Neural cell (in vitro differentiated cells): ENCODE data around the gene TMPRSS6. TPM values are rescaled to one million over a fixed set of nuclear protein-coding genes. Genes with fewer than 3 reads are reported as not detected.

Source experiments
- H2AFZ ChIP-seq: fragments of 200-600, 300-800 bp; sonication (generic), shearing (Covaris generic); 2 replicates; pipeline ENCODE4 v1.6.0; 2014; ENCODE audit warnings: low read depth, mild to moderate bottlenecking, antibody characterized with exemption, low read length, moderate library complexity
- H3F3A ChIP-seq: fragments of 200-600 bp; shearing (Covaris generic); 2 replicates; pipeline ENCODE4 v1.6.1; 2016; ENCODE audit warnings: mild to moderate bottlenecking, moderate library complexity, mixed read lengths, antibody characterized with exemption, low read length; ENCODE audit not compliant: insufficient read depth, poor library complexity, severe bottlenecking
- H3K27ac ChIP-seq: fragments of 200-600, 300-800 bp; sonication (generic), shearing (Covaris generic); 2 replicates; pipeline ENCODE4 v1.5.1; 2014; ENCODE audit warnings: mild to moderate bottlenecking, low read length, moderate library complexity
- H3K27me3 ChIP-seq: fragments of 300-800, 200-600 bp; sonication (generic), shearing (Covaris generic); 2 replicates; pipeline ENCODE4 v1.6.0; 2014; ENCODE audit warnings: mild to moderate bottlenecking, low read depth, low read length, moderate library complexity; ENCODE audit not compliant: insufficient read depth
- H3K36me3 ChIP-seq: fragments of 300-800, 200-600 bp; sonication (generic), shearing (Covaris generic); 2 replicates; pipeline ENCODE4 v1.5.1; 2014; ENCODE audit warnings: mild to moderate bottlenecking, antibody characterized with exemption, low read length, moderate library complexity; ENCODE audit not compliant: insufficient read depth
- H3K4me2 ChIP-seq: fragments of 300-800, 200-600 bp; sonication (generic), shearing (Covaris generic); 2 replicates; pipeline ENCODE4 v1.6.0; 2014; ENCODE audit warnings: mild to moderate bottlenecking, low read length
- H3K4me3 ChIP-seq: fragments of 300-800, 200-600 bp; sonication (generic), shearing (Covaris generic); 2 replicates; pipeline ENCODE4 v1.5.1; 2014; ENCODE audit warnings: mild to moderate bottlenecking, low read length, moderate library complexity
- H3K79me2 ChIP-seq: fragments of 200-600 bp; shearing (Covaris generic); replicated peaks from 2 replicates; pipeline ENCODE4 v1.6.0; 2014; ENCODE audit warnings: mild to moderate bottlenecking, low read length, moderate library complexity; ENCODE audit not compliant: insufficient read depth
- H3K9ac ChIP-seq: fragments of 300-800, 200-600 bp; sonication (generic), shearing (Covaris generic); 2 replicates; pipeline ENCODE4 v1.6.1; 2016; ENCODE audit warnings: mild to moderate bottlenecking, low read length, mixed read lengths
- H3K9me2 ChIP-seq: fragments of 200-600 bp; shearing (Covaris generic); 2 replicates; pipeline ENCODE4 v1.6.1; 2016; ENCODE audit warnings: mild to moderate bottlenecking, low read length, mixed read lengths; ENCODE audit not compliant: insufficient read depth
- H3K9me3 ChIP-seq: fragments of 200-600, 300-800 bp; sonication (generic), shearing (Covaris generic); 2 replicates; pipeline ENCODE4 v1.6.1; 2016; ENCODE audit warnings: mild to moderate bottlenecking, mixed run types, low read length, moderate library complexity, mixed read lengths
- H4K20me1 ChIP-seq: fragments of 200-600 bp; shearing (Covaris generic); 2 replicates; pipeline ENCODE4 v1.6.1; 2016; ENCODE audit warnings: mild to moderate bottlenecking, mixed run types; ENCODE audit not compliant: insufficient read depth
- EP300 ChIP-seq: fragments of 450-650 bp; conservative IDR thresholded peaks from 2 replicates; pipeline ENCODE4 v1.6.1; 2014; ENCODE audit warnings: antibody characterized with exemption, mild to moderate bottlenecking, moderate library complexity; ENCODE audit not compliant: poor library complexity, severe bottlenecking
- EZH2 ChIP-seq: fragments of 200-600, 300-800 bp; shearing (Covaris generic), sonication (generic); IDR thresholded peaks from 2 replicates; pipeline ENCODE4 v1.6.1; 2014; ENCODE audit warnings: antibody characterized with exemption, low read length, borderline replicate concordance, mild to moderate bottlenecking; ENCODE audit not compliant: insufficient read depth, poor library complexity, severe bottlenecking
- MXI1 ChIP-seq: fragments of 450-650 bp; conservative IDR thresholded peaks from 2 replicates; pipeline ENCODE4 v1.6.1; 2014; ENCODE audit warnings: antibody characterized with exemption, mild to moderate bottlenecking; ENCODE audit not compliant: poor library complexity, severe bottlenecking
- POLR2AphosphoS5 ChIP-seq: IDR thresholded peaks from 2 replicates; pipeline ENCODE4 v1.6.1; 2012
- RAD21 ChIP-seq: fragments of 450-650 bp; conservative IDR thresholded peaks from 2 replicates; pipeline ENCODE4 v1.6.1; 2014; ENCODE audit warnings: antibody characterized with exemption, mild to moderate bottlenecking, moderate library complexity
- SMC3 ChIP-seq: fragments of 450-650 bp; conservative IDR thresholded peaks from 2 replicates; pipeline ENCODE4 v1.6.1; 2014; ENCODE audit warnings: antibody characterized with exemption, mild to moderate bottlenecking, moderate library complexity; ENCODE audit not compliant: poor library complexity
- TAF1 ChIP-seq: IDR thresholded peaks from 2 replicates; pipeline ENCODE4 v1.6.1; 2012; ENCODE audit warnings: low read depth
- polyA plus RNA-seq: library from polyadenylated mRNA; depleted of rRNA; stranded (reverse); fragments of >200 nt; gene quantifications from 2 replicates; pipeline ENCODE4 v1.2.3, GENCODE V29; 2014
- TF ChIP-seq, protein P1 (sequence below): fragments of 450-650 bp; IDR thresholded peaks from 2 replicates; pipeline ENCODE4 v1.5.1; 2014; ENCODE audit warnings: antibody characterized with exemption, mild to moderate bottlenecking, moderate library complexity; ENCODE audit not compliant: poor library complexity, severe bottlenecking
- TF ChIP-seq, protein P2 (sequence below): IDR thresholded peaks from 2 replicates; pipeline ENCODE4 v1.6.1; 2012; ENCODE audit warnings: borderline replicate concordance

The TMPRSS6 gene
- polyA plus RNA-seq, 1 donor from 2014 or later = not detected

DNA sequence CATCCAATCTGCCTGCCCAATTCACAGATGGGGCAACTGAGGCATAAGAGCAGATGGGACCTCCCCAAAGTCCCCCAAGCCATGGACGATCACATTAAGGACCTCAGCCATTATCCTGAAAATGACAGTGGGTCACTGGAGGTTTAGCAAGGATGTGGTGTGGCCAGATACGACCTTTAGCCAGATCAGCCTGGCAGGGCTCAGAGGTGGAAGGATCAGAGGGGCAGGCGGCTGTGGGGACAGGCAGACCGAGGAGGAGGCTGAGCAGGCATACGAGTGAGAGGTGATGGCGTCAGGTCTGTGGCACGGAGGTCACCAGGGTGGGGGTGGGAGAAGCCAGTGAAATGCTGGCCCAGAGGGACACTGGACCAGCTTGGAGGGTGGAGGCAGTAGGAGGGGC lies 14.1 kb upstream of the TMPRSS6 start:
- no peak overlapping the region for H3K4me3 ChIP-seq
- no peak overlapping the region for H3K27ac ChIP-seq
- no peaks in the 10 kb centered on the region for H3K79me2 ChIP-seq
- H3K36me3 ChIP-seq = no peaks in the 10 kb centered on the region
- no peaks in the 10 kb centered on the region for H3K9me2 ChIP-seq
- no peak overlapping the region for H2AFZ ChIP-seq
- TF ChIP-seq TAF1 (no peak), RAD21 (no peak), SMC3 (no peak), EZH2 (no peak), EP300 (no peak), POLR2AphosphoS5 (no peak), MXI1 (no peak)
- TF ChIP-seq, protein P1, sequence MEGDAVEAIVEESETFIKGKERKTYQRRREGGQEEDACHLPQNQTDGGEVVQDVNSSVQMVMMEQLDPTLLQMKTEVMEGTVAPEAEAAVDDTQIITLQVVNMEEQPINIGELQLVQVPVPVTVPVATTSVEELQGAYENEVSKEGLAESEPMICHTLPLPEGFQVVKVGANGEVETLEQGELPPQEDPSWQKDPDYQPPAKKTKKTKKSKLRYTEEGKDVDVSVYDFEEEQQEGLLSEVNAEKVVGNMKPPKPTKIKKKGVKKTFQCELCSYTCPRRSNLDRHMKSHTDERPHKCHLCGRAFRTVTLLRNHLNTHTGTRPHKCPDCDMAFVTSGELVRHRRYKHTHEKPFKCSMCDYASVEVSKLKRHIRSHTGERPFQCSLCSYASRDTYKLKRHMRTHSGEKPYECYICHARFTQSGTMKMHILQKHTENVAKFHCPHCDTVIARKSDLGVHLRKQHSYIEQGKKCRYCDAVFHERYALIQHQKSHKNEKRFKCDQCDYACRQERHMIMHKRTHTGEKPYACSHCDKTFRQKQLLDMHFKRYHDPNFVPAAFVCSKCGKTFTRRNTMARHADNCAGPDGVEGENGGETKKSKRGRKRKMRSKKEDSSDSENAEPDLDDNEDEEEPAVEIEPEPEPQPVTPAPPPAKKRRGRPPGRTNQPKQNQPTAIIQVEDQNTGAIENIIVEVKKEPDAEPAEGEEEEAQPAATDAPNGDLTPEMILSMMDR = no peak
- no peaks in the 10 kb centered on the region for H3F3A ChIP-seq
- H3K9ac ChIP-seq = no peak overlapping the region
- no peaks in the 10 kb centered on the region for H3K27me3 ChIP-seq
- H3K4me2 ChIP-seq = no peak overlapping the region
- no peaks in the 10 kb centered on the region for H3K9me3 ChIP-seq
- no peaks in the 10 kb centered on the region for H4K20me1 ChIP-seq

DNA sequence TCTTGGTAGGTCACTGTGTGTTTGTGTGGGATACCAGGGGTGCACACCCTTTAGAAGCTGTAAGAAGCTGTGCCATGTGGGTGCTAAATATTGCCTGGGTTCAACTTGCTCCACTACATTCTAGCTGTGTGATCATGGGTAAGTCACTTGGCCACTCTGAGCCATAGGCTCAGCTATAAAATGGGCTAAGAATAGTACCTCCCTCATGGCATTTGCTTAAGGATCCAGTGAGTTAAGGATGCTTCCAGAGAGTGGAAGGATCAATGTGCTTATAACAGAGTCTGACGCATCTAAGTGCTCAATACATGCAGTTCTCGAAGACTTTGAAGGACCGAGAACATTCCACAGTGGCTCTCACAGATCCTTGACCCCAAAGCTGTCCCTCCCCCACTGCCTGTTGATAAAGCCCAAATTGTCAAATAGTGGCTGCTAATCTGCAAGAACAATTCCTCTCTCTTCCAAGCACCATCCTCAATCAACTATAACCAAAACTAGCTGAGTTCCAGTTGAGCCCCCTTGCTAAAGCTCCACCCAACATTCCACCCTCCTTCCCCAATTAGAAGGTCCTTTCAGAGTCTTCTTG lies 13.2 kb upstream of the TMPRSS6 start:
- Histone ChIP-seq H2AFZ (no peak overlapping the region), H3K27me3 (no peaks in the 10 kb centered on the region), H3K4me3 (no peak overlapping the region), H3K9me2 (no peaks in the 10 kb centered on the region), H3K79me2 (no peaks in the 10 kb centered on the region), H3K36me3 (no peaks in the 10 kb centered on the region), H3F3A (no peaks in the 10 kb centered on the region), H3K27ac (no peak overlapping the region), H4K20me1 (no peaks in the 10 kb centered on the region), H3K4me2 (no peak overlapping the region), H3K9me3 (no peaks in the 10 kb centered on the region), H3K9ac (no peak overlapping the region)
- no peak for TF ChIP-seq TAF1

DNA sequence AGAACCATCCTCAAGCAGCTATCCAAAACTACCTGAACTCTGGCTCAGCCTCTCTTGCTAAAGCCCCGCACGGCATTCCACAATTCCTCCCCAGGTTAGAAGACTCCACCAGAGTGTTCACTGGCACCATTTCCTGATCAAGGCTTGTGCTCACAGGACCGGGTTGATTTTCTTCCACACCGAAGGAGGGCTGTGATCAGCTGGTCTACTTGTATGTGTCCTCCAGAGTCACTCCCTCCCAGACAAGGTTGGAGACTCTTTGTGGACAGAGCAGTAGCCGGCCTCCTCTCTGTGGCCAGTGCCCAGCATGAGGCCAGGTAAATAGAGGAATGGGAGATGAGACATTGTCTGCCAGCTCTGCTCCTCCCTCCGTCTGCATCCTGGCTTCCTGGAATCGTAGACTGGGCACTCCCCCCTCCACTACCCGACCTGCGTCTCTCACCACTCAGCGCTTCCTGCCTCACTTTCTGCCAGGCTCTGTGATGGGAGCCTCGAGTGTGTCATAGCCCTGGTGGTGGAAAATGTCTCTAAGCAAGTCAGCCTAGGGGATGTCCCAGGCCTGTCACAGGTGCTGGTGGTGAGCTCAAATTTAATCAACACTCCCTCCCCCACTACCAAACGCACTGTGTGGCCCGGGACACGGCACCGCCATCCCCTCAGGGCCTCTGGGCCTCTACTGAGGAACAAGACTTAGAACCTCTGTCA lies 12.5 kb upstream of the TMPRSS6 start:
- no peaks in the 10 kb centered on the region for H3K27me3 ChIP-seq
- no peaks in the 10 kb centered on the region for H3K9me2 ChIP-seq
- H3K27ac ChIP-seq = no peak overlapping the region
- no peak overlapping the region for H2AFZ ChIP-seq
- H3K9ac ChIP-seq = no peak overlapping the region
- no peaks in the 10 kb centered on the region for H3K79me2 ChIP-seq
- H3K4me2 ChIP-seq = no peak overlapping the region
- no peaks in the 10 kb centered on the region for H3F3A ChIP-seq
- no peak overlapping the region for H3K4me3 ChIP-seq
- no peaks in the 10 kb centered on the region for H3K9me3 ChIP-seq
- no peak for TF ChIP-seq EP300
- TF ChIP-seq SMC3 = no peak
- no peak for TF ChIP-seq POLR2AphosphoS5
- TF ChIP-seq, protein P2, sequence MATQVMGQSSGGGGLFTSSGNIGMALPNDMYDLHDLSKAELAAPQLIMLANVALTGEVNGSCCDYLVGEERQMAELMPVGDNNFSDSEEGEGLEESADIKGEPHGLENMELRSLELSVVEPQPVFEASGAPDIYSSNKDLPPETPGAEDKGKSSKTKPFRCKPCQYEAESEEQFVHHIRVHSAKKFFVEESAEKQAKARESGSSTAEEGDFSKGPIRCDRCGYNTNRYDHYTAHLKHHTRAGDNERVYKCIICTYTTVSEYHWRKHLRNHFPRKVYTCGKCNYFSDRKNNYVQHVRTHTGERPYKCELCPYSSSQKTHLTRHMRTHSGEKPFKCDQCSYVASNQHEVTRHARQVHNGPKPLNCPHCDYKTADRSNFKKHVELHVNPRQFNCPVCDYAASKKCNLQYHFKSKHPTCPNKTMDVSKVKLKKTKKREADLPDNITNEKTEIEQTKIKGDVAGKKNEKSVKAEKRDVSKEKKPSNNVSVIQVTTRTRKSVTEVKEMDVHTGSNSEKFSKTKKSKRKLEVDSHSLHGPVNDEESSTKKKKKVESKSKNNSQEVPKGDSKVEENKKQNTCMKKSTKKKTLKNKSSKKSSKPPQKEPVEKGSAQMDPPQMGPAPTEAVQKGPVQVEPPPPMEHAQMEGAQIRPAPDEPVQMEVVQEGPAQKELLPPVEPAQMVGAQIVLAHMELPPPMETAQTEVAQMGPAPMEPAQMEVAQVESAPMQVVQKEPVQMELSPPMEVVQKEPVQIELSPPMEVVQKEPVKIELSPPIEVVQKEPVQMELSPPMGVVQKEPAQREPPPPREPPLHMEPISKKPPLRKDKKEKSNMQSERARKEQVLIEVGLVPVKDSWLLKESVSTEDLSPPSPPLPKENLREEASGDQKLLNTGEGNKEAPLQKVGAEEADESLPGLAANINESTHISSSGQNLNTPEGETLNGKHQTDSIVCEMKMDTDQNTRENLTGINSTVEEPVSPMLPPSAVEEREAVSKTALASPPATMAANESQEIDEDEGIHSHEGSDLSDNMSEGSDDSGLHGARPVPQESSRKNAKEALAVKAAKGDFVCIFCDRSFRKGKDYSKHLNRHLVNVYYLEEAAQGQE = no peak
- TF ChIP-seq MXI1 = no peak
- no peaks in the 10 kb centered on the region for H3K36me3 ChIP-seq
- H4K20me1 ChIP-seq = no peaks in the 10 kb centered on the region
